Keratinocyte (primary cell): ENCODE data around the gene ARHGAP31. TPM values are rescaled to one million over a fixed set of nuclear protein-coding genes. Genes with fewer than 3 reads are reported as not detected.

Experiments
- DNase-seq: peaks from one replicate; pipeline ENCODE4 v3.0.0-alpha.2; 2011; ENCODE audit warnings: low read depth, missing footprints, low spot score
- FAIRE-seq: peaks from 2 replicates; lab custom pipeline; 2011; peaks lifted over from hg19 to GRCh38; lab: Jason Lieb, UNC
- H2AFZ ChIP-seq: 2 replicates; pipeline ENCODE4 v1.6.0; 2012; ENCODE audit warnings: low read length, control low read depth, inconsistent platforms; ENCODE audit not compliant: control insufficient read depth
- H3K27ac ChIP-seq: 2 replicates; pipeline ENCODE4 v1.5.1; 2011; ENCODE audit warnings: low read length; ENCODE audit not compliant: control insufficient read depth, insufficient read depth
- H3K27me3 ChIP-seq: 3 replicates; pipeline ENCODE4 v1.6.0; 2011; ENCODE audit warnings: low read length; ENCODE audit not compliant: control insufficient read depth, insufficient read depth; ENCODE audit errors: extremely low read depth
- H3K36me3 ChIP-seq, 2 experiments: 2 replicates in 1 of 2; 3 replicates in 1 of 2; pipeline ENCODE4 v1.5.1; 2011; ENCODE audit warnings: low read length in 2 of 2, mild to moderate bottlenecking in 1 of 2; ENCODE audit not compliant: control insufficient read depth in 2 of 2, insufficient read depth in 2 of 2; ENCODE audit errors: extremely low read depth in 1 of 2
- H3K4me1 ChIP-seq: 3 replicates; pipeline ENCODE4 v1.5.1; 2011; ENCODE audit warnings: low read length; ENCODE audit not compliant: control insufficient read depth, insufficient read depth; ENCODE audit errors: extremely low read depth
- H3K4me2 ChIP-seq: 3 replicates; pipeline ENCODE4 v1.6.0; 2011; ENCODE audit warnings: low read depth, low read length; ENCODE audit not compliant: control insufficient read depth, insufficient read depth; ENCODE audit errors: extremely low read depth
- H3K4me3 ChIP-seq, 3 experiments: fragments of 200-600 bp in 1 of 3; sonication (generic) in 1 of 3; 2 replicates in 2 of 3; 3 replicates in 1 of 3; pipeline ENCODE4 v1.5.1; 2011 to 2016; ENCODE audit warnings: low read length in 3 of 3, mild to moderate bottlenecking in 3 of 3, control low read depth in 2 of 3, inconsistent platforms in 1 of 3, low read depth in 1 of 3, mixed read lengths in 1 of 3, mixed run types in 1 of 3, moderate library complexity in 1 of 3; ENCODE audit not compliant: control insufficient read depth in 2 of 3, insufficient read depth in 2 of 3; ENCODE audit errors: extremely low read depth in 1 of 3
- H3K79me2 ChIP-seq: 2 replicates; pipeline ENCODE4 v1.6.0; 2012; ENCODE audit warnings: low read length; ENCODE audit not compliant: control insufficient read depth, insufficient read depth
- H3K9ac ChIP-seq: 3 replicates; pipeline ENCODE4 v1.6.0; 2011; ENCODE audit warnings: low read length; ENCODE audit not compliant: control insufficient read depth, insufficient read depth; ENCODE audit errors: extremely low read depth
- H3K9me1 ChIP-seq: 3 replicates; pipeline ENCODE4 v1.6.0; 2011; ENCODE audit warnings: low read length; ENCODE audit not compliant: control insufficient read depth, insufficient read depth; ENCODE audit errors: extremely low read depth
- H3K9me3 ChIP-seq: 2 replicates; pipeline ENCODE4 v1.5.1; 2012; ENCODE audit warnings: low read depth, low read length; ENCODE audit not compliant: control insufficient read depth
- H4K20me1 ChIP-seq: 3 replicates; pipeline ENCODE4 v1.6.0; 2011; ENCODE audit warnings: low read length; ENCODE audit not compliant: control insufficient read depth, insufficient read depth; ENCODE audit errors: extremely low read depth
- EZH2 ChIP-seq: IDR thresholded peaks from one replicate; pipeline ENCODE4 v1.6.1; 2012; ENCODE audit warnings: inconsistent platforms, mild to moderate bottlenecking, low read length, moderate library complexity
- dilution Hi-C: fragments of 300-500 bp; cut with MboI; formaldehyde crosslinking; loops from one replicate; pipeline ENCODE4 v1.7.0; 2020; ENCODE audit warnings: low sequenced_read_pairs; ENCODE audit not compliant: extremely low pct_ligation_motif_present
- polyA plus RNA-seq, 5 experiments: library from polyadenylated mRNA; depleted of rRNA in 3 of 5; stranded (reverse) in 3 of 5; stranded (forward) in 1 of 5; unstranded in 1 of 5; fragments of >200 nt; gene quantifications; 1 replicate in 1 of 5; 2 replicates in 3 of 5; 3 replicates in 1 of 5; pipeline versions ENCODE4 v1.2.1 to v1.2.3, GENCODE V29; 2011 to 2012; ENCODE audit warnings: missing spikeins in 2 of 5, low read depth in 1 of 5, low replicate concordance in 1 of 5
- TF ChIP-seq, protein P1 (sequence below), 3 experiments: IDR thresholded peaks in 1 of 3; conservative IDR thresholded peaks in 1 of 3; optimal IDR thresholded peaks in 1 of 3; 2 replicates in 2 of 3; 3 replicates in 1 of 3; pipeline versions ENCODE3 to v1.5.1; 2011; ENCODE audit warnings: low read length in 3 of 3, mild to moderate bottlenecking in 3 of 3, moderate library complexity in 2 of 3, control low read depth in 1 of 3, inconsistent platforms in 1 of 3; ENCODE audit not compliant: insufficient read depth in 2 of 3; ENCODE audit errors: extremely low read depth in 1 of 3

The ARHGAP31 gene
- polyA plus RNA-seq, 1 donor (not counting 4 experiments of a cell fraction or from before 2014, with no cell fraction given) = 3.0 TPM

DNA sequence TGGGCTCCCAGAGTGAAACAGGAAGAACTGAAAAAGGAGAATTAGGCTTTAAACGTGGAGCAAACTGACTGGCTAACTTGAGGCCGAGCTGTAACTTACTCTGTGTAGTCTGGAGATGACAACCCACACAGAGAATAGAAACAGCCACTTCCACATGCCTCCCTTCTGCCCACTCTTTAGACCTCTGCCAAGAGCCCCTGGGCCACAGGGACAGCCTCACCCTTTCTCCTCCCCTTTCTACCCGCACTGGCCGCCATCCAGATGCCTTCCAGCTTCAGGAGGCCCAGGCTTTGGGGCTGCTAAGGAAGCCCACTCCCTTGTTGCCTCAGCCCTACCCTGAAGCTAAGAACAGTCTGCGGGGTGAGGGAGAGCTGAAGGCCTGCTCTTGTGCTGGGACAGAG is 6.8 kb downstream of the ARHGAP31 start:
- peaks cover 15% of the 10 kb centered on the region for H3K4me1 ChIP-seq
- dilution Hi-C loops = no loop called here

GRCh38 chr3:119301662-119302061 is 7.5 kb downstream of the ARHGAP31 start:
- Histone ChIP-seq H3K4me1 (peaks cover 15% of the 10 kb centered on the region), H3K79me2 (no peaks in the 10 kb centered on the region), H3K9me1 (no peaks in the 10 kb centered on the region), H2AFZ (no peak overlapping the region), H4K20me1 (no peaks in the 10 kb centered on the region), H3K4me2 (no peak overlapping the region), H3K9me3 (no peaks in the 10 kb centered on the region), H3K27me3 (no peaks in the 10 kb centered on the region), H3K4me3 (no peak overlapping the region), H3K27ac (no peak overlapping the region), H3K36me3 (no peaks in the 10 kb centered on the region), H3K9ac (no peak overlapping the region)
- DNase-seq (no peak), FAIRE-seq (no peak)
- no peak for TF ChIP-seq EZH2
- dilution Hi-C loops = no loop called here

More for the DNA sequence above, 6.8 kb downstream of the ARHGAP31 start:
- no peak for FAIRE-seq
- no peak for DNase-seq
- Histone ChIP-seq H3K9me3 (no peaks in the 10 kb centered on the region), H3K27ac (no peak overlapping the region), H3K9me1 (no peaks in the 10 kb centered on the region), H3K36me3 (no peaks in the 10 kb centered on the region), H3K27me3 (no peaks in the 10 kb centered on the region), H3K79me2 (no peaks in the 10 kb centered on the region), H4K20me1 (no peaks in the 10 kb centered on the region), H3K4me2 (no peak overlapping the region), H2AFZ (peak overlapping the region; percentile 11), H3K9ac (no peak overlapping the region), H3K4me3 (no peak overlapping the region)
- TF ChIP-seq, protein P1, sequence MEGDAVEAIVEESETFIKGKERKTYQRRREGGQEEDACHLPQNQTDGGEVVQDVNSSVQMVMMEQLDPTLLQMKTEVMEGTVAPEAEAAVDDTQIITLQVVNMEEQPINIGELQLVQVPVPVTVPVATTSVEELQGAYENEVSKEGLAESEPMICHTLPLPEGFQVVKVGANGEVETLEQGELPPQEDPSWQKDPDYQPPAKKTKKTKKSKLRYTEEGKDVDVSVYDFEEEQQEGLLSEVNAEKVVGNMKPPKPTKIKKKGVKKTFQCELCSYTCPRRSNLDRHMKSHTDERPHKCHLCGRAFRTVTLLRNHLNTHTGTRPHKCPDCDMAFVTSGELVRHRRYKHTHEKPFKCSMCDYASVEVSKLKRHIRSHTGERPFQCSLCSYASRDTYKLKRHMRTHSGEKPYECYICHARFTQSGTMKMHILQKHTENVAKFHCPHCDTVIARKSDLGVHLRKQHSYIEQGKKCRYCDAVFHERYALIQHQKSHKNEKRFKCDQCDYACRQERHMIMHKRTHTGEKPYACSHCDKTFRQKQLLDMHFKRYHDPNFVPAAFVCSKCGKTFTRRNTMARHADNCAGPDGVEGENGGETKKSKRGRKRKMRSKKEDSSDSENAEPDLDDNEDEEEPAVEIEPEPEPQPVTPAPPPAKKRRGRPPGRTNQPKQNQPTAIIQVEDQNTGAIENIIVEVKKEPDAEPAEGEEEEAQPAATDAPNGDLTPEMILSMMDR (optimal IDR thresholded peaks at IDR 0.05 in 1 of 3, IDR thresholded peaks at IDR 0.05 in 1 of 3, conservative IDR thresholded peaks at IDR 0.05 in 1 of 3; ENCODE audit: extremely low read depth in 1 of 3, insufficient read depth in 2 of 3, low read length in 3 of 3) = no peak
